Raji (cell line): Measurements from ENCODE around the gene RUNX2.

Experiments used
- POLR2A ChIP-seq: IDR thresholded peaks from 2 replicates; pipeline ENCODE4 v1.6.1; 2011; ENCODE audit warnings: low read depth, low read length, control low read depth; ENCODE audit not compliant: insufficient read depth

RUNX2 gene

DNA sequence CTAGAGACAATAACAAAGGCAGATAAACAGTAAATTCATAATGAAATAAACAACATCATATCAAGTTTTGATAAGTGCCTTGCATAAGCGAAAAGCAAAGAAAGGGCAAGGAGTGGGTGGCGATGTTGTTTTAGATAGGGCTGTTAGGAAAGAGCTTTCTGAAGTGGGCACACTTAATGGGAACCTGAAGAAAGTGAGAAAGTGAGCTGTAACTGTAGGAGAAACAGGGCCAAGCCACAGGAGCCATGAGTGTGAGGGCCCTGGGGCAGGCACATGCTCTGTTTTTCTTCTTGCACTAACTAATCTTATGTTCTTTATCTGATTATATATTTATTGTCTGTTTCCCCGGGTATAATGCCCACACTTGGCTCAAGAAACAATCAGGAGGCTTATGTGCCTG lies 243.0 kb downstream of the RUNX2 start:
- TF ChIP-seq POLR2A: no peak

DNA sequence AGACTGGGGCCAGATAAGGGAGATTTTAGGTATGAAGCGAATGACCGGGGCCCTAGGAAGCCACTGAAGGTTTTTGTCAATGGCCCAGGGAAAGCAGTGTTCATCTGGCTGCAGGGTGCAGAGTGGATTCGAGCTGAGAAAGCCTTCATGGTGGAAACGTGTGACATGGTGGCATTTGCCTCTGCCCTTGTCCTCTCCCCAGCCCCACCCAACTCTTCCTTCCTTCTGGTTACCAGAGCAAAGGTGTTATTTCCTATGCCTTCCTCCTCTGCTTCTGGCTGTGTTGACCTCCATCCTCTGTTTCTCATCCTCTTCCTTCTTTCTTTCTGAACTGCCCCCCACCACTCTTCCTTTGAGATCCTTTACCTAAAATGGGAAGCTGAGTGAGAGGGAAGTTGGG lies 244.7 kb downstream of the RUNX2 start:
- TF ChIP-seq POLR2A: no peak

- no peak for TF ChIP-seq POLR2A
These were observed 245.9 kb downstream of the RUNX2 start for GRCh38 chr6:45574014-45574461.

- no peak for TF ChIP-seq POLR2A
These were observed 246.8 kb downstream of the RUNX2 start for GRCh38 chr6:45574885-45575284.

DNA sequence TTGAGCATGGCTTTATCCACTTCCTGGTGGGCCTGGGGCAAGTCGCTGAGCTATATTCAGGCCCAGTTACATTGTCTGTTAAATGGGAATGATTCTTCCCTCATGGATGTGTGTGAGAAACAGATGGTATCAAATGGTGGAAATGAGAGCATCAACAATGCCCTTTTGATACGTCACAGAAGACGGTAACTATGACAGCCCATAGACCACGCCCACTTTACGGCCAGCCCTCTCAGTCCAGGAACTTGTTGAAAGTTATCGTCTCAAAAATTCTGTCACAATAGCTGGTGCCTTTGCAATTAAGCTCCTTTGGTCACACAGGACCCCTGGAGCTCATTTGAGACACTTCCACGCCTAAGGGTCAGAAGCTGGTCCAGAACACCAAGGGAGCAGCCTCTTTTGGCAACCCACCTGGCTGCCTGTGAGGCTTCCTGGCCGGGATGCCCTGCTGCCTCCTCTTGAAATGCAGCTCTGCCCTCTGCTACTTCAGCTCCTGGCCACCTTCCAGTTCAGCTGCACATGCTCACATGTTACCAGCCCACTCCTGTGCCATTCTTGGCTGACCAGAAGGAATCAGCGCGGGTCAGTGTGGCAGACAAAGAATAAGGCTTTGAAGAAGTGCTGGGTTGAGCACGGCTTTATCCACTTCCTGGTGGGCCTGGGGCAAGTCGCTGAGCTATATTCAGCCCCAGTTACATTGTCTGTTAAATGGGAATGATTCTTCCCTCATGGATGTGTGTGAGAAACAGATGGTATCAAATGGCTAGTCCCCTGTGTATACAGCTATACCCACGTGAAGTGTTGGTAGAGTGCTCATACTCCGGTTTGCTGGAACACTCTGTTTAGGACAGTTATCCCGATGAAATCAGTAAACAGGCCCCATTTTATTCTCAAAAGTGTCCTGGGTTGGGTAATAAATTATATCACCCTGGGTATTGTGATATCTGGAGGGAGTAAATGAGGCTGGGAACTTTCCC lies 248.8 kb downstream of the RUNX2 start:
- TF ChIP-seq POLR2A: no peak

- no peak for TF ChIP-seq POLR2A
These were observed 249.8 kb downstream of the RUNX2 start for GRCh38 chr6:45577836-45578504.

DNA sequence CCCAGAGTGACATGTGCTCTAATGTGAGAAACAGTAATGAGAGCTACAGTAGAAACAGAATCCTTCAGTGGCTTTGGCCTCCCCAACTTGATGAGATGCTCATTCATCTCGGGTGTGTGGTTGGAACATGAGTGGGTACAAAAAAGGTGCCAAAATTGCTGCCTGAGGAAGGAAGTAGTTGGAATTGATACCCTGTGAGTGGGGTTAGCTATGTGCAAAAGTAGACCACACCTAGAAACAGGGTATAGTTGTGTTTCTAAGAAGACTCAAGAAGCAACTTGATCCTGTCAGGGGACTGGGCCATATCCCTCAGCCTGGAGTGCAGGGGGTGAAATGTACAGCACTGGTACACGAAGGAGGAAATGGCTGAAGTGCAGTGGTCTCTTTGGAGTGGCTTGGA lies 256.0 kb downstream of the RUNX2 start:
- no peak for TF ChIP-seq POLR2A

DNA sequence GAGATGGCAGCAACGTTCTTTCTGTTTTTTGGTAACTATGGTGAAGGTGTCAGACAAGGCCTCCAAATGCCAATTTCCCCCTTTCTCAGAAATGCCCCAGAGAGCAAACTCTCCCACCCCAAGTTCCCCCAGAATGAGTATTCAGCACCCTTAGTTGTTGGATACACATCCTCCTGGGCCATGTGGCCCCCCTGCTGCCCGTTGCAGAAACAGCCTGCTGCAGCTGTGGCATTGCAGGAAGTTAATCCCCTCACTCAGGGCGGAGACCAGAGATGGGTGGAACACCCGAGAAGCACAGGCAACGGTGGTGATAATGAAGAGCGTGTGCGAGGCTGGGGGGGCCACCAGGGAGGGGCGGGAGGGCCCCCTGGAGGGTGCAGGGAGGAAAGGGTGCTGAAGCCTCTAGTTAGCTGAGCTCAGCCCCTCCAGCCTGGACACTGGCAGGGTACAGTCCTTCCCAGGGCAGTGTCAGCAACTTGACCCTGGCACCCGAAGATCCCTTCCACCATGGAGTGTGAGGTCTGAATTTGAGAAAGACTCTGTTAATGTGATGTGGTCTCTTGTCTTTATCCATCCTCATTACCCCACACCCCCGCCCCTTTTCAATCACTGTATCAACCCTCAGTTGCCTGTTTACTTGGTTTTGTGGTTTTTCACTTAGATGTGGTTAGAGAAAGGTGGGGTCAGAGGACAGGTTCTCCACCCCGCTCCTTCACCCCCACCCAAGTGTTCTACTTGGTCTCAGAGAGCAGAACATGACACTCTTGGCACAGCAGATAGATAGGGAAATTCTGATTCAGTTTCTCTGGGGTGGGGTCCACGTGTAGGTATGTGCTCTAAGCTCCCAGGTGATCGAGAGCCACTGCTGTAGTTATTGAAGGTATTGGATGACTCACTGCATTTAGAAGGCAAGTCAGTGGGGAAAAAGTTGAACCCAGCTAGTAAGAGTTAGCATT lies 258.4 kb downstream of the RUNX2 start:
- no peak for TF ChIP-seq POLR2A

DNA sequence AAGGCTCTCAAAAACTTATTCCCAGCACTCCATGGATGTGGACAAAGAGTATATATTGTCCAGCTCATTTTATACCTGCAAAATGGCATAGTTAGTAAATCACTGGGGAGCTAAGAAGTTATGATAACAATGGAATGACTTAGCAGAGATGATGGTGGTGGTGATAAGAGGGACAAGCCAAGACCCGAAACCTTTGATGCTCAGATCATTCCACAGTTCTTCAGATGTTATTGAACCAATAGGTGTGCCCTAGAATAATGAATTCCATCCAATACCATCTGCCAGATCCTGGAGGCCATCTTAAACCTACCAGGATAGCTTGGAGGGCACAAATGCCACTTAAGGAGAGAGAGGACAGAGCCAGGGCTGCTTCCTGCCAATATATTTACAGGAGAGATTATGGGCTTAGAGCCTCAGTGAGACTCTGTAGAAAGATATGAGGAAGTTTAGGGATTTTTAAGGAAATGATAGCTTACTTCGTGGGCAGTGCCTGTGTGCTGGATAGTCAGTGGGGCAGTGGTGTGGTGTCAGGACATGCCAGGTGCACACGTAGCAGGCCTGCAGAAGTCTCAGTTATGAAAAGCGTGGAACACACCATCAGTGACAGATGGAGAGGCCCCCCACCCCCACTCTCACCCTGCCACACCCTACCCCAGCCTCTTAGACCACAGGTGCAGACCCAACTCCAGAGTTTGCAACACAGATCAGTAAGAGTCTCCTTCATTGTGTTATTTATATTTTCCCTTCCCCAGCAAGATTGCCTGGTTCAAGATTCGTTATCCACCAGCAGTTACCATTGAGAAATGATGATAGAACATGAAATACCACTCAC lies 259.3 kb downstream of the RUNX2 start:
- TF ChIP-seq POLR2A: no peak

- TF ChIP-seq POLR2A: no peak
These were observed 261.2 kb downstream of the RUNX2 start for GRCh38 chr6:45589367-45589766.

DNA sequence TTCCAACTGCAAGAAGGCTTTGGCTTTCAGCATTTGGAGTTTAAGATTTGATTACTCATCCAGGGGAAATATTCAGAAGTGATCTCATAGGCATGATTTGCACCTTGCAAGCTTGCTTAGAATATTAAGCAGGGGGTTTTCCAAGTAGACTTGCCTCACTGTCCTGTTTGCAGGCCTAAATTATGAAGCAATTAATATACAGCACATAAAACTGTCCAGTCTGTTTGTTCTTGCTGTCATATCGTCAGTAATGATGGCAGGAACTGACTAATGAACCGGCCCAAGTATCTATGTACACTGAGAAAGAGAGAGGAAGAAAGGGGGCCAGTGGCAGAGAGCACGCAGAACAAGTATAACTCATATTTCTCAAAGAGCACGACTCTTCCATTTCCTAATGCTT lies 262.1 kb downstream of the RUNX2 start:
- no peak for TF ChIP-seq POLR2A

DNA sequence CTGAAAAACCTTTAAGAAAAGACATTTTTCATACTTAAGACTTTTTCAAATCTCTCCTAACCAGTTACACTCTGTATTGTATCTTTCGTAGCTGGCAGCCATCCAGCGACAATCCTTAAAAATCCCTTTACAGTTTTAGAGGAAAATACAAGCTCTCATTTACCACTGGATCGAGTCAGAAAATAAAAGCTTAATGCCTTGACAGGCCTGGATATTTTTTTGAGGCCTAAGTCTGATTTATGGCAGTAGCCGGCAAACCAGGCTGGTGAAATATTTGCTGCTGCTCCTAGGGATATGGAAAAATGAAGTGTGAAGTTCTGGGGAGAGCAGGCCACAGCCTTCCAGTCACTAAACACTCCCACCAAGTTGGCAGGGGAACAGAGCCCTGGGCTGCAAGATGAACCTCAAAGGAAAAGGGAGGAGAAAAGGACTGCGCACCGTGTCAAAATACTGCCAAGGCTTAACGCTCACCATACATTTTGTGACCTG lies 262.6 kb downstream of the RUNX2 start:
- no peak for TF ChIP-seq POLR2A

- no peak for TF ChIP-seq POLR2A
These were observed 263.2 kb downstream of the RUNX2 start for GRCh38 chr6:45591306-45591705.

DNA sequence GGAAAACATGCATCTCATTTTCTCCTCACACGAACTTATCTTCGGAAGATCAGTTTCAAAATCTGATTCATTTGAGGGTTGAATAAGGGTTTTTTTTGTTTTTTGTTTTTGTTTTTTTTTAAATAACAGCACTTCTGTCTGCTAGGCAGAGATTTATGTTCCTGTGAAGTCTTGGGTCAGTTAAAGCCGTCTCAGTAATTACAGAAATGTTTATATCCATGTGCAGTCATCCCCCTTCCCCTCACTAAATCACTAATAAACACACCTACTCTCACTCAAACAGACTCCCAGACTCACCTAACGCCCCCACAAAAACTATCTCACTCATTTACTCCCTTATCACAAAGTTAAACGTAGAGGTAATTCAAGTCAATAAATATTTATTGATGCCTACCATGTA lies 263.8 kb downstream of the RUNX2 start:
- TF ChIP-seq POLR2A: no peak
